NCI-H2107 treated with DMSO at 0.1 percent for 48 hours (cell line): ENCODE measurements around the gene SAMD14.

Experiments
- DNase-seq: peaks from one replicate; lab custom pipeline; 2025; ENCODE audit not compliant: unreplicated experiment; lab: John Stamatoyannopoulos, UW

SAMD14 gene

DNA sequence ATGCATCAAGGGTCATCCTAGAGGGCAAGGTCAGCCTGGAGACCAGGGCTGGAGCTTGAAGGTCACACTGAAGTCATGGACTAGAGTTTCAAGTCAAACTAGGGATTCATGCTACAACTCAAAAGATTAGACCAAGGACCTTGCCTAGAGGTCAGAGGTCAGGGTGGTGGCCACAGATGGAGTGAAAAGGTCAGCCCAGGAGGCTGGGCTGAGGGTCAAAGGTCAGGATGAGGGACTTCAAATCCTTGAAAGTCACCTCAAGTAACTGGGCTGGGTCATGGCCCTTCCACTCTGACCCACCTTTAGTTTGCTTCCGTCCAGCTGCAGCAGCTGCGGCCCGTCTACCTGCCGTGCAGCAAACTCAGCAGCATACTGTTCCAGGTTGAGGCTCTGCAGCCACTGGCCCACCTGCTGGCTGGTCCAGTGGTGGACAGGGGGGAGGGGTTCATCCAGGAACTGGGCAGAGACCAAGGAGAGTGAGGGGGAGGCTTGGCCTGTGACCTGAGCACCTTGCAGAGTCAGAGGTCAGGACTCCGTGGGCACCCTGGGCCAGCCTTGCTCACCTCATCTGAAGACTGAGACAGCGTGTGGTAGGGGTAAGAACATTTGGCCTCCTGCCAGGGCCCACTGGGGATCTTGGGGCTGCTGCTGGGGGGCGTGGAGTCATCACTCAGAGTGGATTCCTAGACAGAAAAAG is 16.2 kb downstream of the SAMD14 start:
- DNase-seq = no peak

- DNase-seq = no peak
Observed at GRCh38 chr17:50112694-50113093, 17.3 kb downstream of the SAMD14 start.

DNA sequence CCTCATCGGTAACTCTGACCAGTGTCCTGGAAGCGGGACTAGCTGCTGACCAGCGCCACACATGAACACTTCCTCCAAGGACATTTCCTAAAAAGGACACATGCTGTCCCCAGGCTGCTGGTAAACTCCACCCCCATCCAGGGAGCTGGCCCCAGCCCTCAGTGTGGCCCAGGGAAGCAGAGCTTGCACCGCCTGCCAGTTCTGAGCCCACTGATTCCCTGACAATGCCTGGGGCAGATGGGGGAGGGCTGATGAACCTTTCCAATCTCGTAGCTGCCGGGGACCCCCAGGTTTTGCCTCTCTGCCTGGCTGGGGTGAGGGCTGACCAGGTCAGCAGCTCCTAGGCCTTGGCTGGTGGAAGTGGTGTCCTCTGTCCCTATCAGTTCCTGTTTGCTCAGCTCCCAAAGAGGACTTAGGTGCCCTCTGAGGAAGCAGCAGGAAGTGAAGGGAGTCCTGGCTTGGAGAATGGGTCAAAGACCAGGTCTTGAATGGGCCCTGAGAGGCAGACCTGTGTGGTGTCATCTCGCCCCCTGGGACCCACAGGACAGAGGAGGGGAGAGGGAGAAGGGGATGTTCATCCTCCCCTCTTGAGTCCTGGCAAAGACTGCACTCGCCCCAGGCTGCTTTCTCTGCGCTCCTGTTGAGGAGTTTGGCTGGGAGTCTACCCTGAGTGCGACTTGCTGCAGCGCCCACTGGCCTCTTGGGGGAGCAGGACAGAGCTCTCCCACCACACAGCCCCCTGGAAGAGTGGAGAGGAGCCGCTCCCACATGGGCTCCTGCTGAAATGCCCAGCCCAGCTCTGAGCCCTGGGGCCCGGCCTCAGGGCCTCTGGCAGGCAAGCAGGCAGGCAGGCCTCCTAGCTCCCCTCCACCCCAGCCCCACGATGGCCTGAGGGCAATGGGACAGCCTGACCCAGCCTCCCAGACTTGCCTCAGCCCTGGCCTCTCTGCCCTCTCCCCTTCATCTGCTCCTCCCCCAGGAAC is 18.0 kb downstream of the SAMD14 start:
- no peak for DNase-seq

- no peak for DNase-seq
Observed at GRCh38 chr17:50110591-50111349, 19.2 kb downstream of the SAMD14 start.

GRCh38 chr17:50109785-50110184 is 20.2 kb downstream of the SAMD14 start:
- no peak for DNase-seq

GRCh38 chr17:50109207-50109606 is 20.8 kb downstream of the SAMD14 start:
- no peak for DNase-seq

DNA sequence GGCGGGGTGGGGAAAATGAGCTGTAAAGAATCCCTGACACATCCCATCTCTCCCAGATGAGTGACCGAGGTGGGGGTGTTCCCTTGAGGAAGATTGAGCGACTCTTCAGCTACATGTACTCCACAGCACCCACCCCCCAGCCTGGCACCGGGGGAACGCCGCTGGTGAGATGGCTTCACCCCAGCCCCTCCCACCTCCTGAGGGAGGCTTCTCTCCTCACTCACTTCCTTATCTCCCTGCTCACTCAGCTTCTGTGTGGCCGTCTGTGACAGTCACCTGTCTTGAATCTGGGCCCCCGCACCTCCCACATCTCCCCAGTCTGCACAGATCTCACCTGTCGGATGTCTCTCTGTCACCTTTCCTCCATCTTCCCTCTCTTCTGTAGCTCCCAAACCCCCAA is 21.4 kb downstream of the SAMD14 start:
- DNase-seq = no peak

DNA sequence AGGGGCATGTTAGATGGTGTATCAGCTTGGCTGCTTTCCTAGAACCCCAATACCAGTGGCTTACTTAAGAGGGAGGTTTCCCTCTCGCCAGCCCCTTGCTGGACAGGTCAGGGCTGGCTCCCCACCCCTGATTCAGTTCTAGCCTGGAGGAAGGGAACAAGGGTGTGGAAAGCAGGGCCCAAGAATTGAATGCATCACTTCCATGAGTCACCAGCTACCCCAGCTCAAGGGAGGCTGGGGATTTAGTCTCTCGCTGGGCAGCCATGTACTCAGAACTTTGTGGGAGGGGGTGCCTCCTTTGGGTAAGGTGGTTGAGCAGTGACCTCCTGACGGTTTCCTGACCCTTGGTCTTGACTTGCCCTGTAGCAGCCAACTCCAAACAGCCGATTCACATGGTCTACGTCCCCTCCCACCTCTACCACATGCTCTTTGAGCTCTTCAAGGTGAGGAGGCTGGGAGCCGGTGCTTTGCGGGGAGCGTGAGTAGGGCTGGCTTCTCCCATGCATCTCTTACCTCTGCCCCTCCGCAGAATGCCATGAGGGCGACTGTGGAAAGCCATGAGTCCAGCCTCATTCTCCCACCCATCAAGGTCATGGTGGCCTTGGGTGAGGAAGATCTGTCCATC is 22.1 kb downstream of the SAMD14 start:
- DNase-seq = no peak

GRCh38 chr17:50106393-50107131 is 23.4 kb downstream of the SAMD14 start:
- no peak for DNase-seq

GRCh38 chr17:50105811-50106210 is 24.1 kb downstream of the SAMD14 start:
- no peak for DNase-seq

- no peak for DNase-seq
Observed at GRCh38 chr17:50103941-50104340, 26.0 kb downstream of the SAMD14 start.

DNA sequence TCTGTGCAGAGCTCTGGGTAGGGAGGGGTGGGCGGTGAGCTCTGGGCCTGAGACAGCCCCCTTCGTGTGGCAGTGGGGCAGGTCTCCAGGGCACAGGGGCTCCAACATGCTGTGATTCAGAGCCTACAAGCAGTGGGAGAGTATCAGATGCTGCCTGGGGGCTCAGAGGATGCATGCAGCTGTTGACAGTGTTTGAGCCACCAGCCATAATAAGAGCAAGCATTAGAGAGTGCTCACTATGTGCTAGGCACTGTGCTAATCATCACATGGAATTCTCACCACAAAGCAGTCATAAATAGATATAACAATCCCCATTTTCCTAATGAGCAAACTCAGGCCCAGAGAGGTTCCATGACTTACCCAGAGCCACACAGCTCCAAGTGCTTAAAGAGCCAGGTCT is 26.7 kb downstream of the SAMD14 start:
- DNase-seq = no peak

DNA sequence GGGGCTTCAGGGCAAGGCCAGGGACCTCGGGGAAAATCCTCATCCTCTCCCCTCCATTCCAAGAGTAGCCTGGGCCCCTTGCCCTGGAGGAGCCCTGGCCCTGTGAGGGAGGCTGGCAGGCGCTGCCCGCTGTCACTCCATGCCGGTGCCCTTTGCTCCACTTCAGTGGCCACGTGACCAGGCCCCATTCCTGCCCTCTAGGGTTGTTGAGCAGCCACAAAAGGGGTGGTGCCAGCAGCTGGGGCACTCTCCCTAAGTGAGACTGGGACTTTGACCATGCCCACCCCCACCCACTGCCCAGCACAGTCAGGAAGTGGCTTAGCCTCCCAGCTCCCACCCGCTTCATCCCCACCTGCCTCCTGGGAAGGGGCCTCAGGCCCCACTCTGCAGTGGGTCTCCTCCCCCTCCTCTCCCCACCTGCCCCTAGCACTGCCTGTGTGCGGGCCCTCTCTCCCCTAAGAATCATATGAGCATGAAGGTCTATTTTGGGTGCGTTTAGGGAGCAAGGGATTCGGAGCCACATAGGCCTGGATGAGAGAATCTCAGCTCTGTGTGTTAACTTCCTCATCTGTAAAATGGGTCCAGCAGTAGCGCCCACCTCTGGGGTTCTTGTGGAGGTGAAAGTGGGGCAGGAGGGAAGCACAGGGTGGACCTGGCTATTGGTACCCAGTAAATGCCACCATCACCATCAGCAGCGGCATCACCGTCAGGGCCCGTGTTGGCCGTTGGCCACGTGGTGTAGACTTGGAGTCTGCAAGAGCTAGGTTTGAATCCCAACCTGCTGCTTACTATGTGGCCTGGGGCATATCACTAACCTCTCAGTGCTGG is 27.6 kb downstream of the SAMD14 start:
- DNase-seq = no peak

GRCh38 chr17:50101346-50102163 is 28.4 kb downstream of the SAMD14 start:
- DNase-seq = peak; percentile 39

GRCh38 chr17:50100921-50101345 is 29.0 kb downstream of the SAMD14 start:
- no peak for DNase-seq

- DNase-seq = no peak
Observed at GRCh38 chr17:50100480-50100883, 29.5 kb downstream of the SAMD14 start.

GRCh38 chr17:50099003-50099402 is 31.0 kb downstream of the SAMD14 start:
- DNase-seq = no peak

DNA sequence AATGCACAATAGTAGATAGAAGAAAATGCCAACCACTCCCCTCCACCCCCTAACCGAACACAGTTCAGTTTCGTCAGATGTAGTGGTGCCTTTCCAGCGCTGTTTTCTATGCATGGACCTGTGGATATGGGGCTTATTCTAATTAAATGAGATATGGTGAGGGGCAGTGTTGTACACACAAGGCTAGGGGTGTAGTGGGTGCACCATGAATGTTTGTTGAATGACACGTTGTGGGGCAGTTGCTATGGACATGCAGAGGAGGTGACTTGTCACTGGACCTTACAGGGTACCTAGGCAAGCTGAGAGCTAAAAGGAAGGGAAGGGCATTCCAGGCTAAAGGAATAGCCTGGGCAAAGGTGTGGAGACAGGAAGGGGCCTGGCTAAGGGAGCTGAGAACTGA is 31.4 kb downstream of the SAMD14 start:
- no peak for DNase-seq

GRCh38 chr17:50097926-50098325 is 32.0 kb downstream of the SAMD14 start:
- DNase-seq = no peak
